ENCODE results near the gene INTS15. TPM values are rescaled to one million over a fixed set of nuclear protein-coding genes. Genes with fewer than 3 reads are reported as not detected.
"Not testable (repeated sequence)": the region's sequence is repeated elsewhere in the genome, so short reads cannot be mapped to it uniquely, and the experiment has no call there.

INTS15 gene
- total RNA-seq, 1 donor from 2014 or later = 37.6 TPM

GRCh38 chr7:6578114-6579084 is 11.4 kb upstream of the INTS15 start:
- peak overlapping the region; percentile 93 for H3K27ac ChIP-seq
- intact Hi-C loops (cut with DNase I) = no loop called here

GRCh38 chr7:6579446-6579845 is 10.4 kb upstream of the INTS15 start:
- intact Hi-C loops (cut with DNase I) = no loop called here
- TF ChIP-seq CTCF (IDR thresholded peaks at IDR 0.05) = peak; percentile 9

More at GRCh38 chr7:6578114-6579084, 11.4 kb upstream of the INTS15 start:
- DNase-seq (no peak), ATAC-seq (no peak)
- Histone ChIP-seq H3K27me3 (no peaks in the 10 kb centered on the region), H3K36me3 (peaks cover 35% of the 10 kb centered on the region), H3K9me3 (no peaks in the 10 kb centered on the region), H3K4me3 (peak overlapping the region; percentile 74), H3K4me1 (peaks cover 12% of the 10 kb centered on the region)
- TF ChIP-seq CTCF (IDR thresholded peaks at IDR 0.05) = no peak

GRCh38 chr7:6585746-6586432 is 3.9 kb upstream of the INTS15 start:
- H3K27me3 ChIP-seq; H3K4me3 ChIP-seq; H3K27ac ChIP-seq; ATAC-seq; intact Hi-C loops (cut with DNase I); H3K4me1 ChIP-seq; H3K9me3 ChIP-seq; DNase-seq: not testable (repeated sequence)
- peaks cover 58% of the 10 kb centered on the region for H3K36me3 ChIP-seq

More at GRCh38 chr7:6579446-6579845, 10.4 kb upstream of the INTS15 start:
- no peaks in the 10 kb centered on the region for H3K27me3 ChIP-seq
- ATAC-seq = no peak
- H3K9me3 ChIP-seq = no peaks in the 10 kb centered on the region
- no peak for DNase-seq
- no peak overlapping the region for H3K27ac ChIP-seq
- no peak overlapping the region for H3K4me3 ChIP-seq
- peaks cover 44% of the 10 kb centered on the region for H3K36me3 ChIP-seq
- H3K4me1 ChIP-seq = peaks cover 12% of the 10 kb centered on the region

GRCh38 chr7:6588566-6588965 is 1.3 kb upstream of the INTS15 start:
- Histone ChIP-seq H3K4me1 (peaks cover 16% of the 10 kb centered on the region), H3K36me3 (peaks cover 53% of the 10 kb centered on the region), H3K4me3 (no peak overlapping the region), H3K27me3 (no peaks in the 10 kb centered on the region), H3K9me3 (no peaks in the 10 kb centered on the region), H3K27ac (no peak overlapping the region)
- DNase-seq (no peak), ATAC-seq (no peak)
- intact Hi-C loops (cut with DNase I) = no loop called here
- TF ChIP-seq CTCF (IDR thresholded peaks at IDR 0.05) = no peak

GRCh38 chr7:6589151-6589828 is 531 bp upstream of the INTS15 start:
- H3K36me3 ChIP-seq = peaks cover 54% of the 10 kb centered on the region
- peaks cover 16% of the 10 kb centered on the region for H3K4me1 ChIP-seq
- intact Hi-C loops (cut with DNase I) = no loop called here
- ATAC-seq = no peak
- no peaks in the 10 kb centered on the region for H3K9me3 ChIP-seq
- peak overlapping the region; percentile 81 for H3K4me3 ChIP-seq
- H3K27me3 ChIP-seq = no peaks in the 10 kb centered on the region
- DNase-seq = no peak
- no peak for TF ChIP-seq CTCF (IDR thresholded peaks at IDR 0.05)
- no peak overlapping the region for H3K27ac ChIP-seq

Measured in upper lobe of right lung (tissue), 1 donor.